ENCODE data around the gene SUPT20H. TPM values are rescaled to one million over a fixed set of nuclear protein-coding genes. Genes with fewer than 3 reads are reported as not detected.

Gene SUPT20H
- total RNA-seq, 1 donor from 2014 or later: 62.8 TPM

DNA sequence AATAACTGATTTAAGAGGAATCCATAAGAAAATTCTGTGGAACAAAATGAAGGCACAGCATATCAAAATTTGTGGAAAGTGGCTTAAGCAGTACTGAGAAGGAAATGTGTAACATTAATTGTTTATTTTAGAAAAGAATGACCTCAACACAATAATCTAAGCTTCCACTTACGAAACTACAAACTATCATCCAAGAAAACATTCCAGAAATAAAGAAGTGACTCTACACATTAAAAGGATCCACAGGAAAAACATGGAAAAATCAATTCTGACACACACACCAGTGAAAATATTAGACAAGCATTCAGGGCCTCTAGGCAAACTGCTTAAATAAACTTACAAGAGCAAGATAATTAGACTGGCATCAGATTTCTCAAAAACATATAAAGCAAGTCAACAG, 44.9 kb downstream of the SUPT20H start:
- intact Hi-C loops (cut with DNase I): no loop called here
- ATAC-seq: no peak
- no peak for DNase-seq (ENCODE audit: low spot score)

DNA sequence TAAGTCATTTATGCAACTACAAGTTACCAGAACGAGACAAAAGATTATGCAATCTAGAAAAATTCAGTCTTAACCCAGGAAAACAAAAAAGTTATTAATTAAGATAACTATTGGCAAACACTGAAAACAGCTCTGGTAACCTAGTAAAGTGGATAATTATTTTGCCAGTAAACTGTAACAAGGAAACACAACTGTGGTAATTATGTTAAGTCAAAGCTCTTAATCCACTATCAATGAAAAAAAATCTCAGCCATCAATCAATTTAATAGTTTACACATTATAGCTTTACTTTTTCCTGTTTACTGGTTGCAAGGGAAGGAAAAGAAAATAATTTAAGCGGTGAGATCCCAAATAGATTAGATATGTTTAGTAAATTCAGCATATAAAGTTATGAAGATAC, 47.7 kb downstream of the SUPT20H start:
- ATAC-seq: no peak

DNA sequence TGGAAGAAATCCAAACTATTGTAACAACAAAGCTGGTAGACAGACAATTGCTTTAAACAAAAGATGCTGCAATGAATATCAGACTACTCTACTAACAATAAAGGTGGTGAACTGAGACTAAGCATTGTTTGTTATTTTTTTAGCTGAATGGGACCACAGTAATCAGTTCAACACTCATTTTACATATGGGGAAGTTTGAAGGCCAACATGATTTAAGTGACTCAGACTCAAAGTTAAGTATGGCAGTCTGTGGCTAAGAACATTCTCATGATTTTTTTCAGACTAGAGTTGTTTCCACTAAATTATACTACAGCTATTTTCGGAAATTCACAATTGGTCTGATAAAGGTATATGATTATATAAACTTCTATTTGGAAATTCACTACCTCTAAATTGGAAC, 48.5 kb downstream of the SUPT20H start:
- intact Hi-C loops (cut with DNase I): no loop called here
- DNase-seq (ENCODE audit: low spot score): no peak
- no peak for ATAC-seq

More for the DNA sequence above, 47.7 kb downstream of the SUPT20H start:
- no peak for DNase-seq (ENCODE audit: low spot score)
- intact Hi-C loops (cut with DNase I): no loop called here

DNA sequence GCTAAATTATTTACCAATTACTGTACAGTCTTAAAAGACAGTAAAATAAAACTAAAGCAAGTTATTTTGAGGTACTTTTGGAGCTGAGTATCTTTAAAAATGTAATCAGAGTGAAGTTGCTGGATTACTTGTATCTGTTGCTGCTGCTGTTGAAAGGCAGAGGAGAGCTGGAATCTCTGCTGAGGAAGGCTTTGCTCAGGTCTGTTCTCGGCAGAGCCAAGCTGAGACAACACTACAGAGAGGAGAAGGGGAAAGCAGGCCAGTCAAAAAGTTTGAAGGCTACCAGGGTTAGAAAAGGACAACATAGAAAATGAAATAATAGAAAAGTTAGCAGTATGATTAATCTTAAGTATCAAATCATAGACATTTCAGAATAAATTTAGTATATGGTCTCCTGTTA, 49.1 kb downstream of the SUPT20H start:
- intact Hi-C loops (cut with DNase I): no loop called here
- ATAC-seq (no peak), DNase-seq (ENCODE audit: low spot score) (no peak)

DNA sequence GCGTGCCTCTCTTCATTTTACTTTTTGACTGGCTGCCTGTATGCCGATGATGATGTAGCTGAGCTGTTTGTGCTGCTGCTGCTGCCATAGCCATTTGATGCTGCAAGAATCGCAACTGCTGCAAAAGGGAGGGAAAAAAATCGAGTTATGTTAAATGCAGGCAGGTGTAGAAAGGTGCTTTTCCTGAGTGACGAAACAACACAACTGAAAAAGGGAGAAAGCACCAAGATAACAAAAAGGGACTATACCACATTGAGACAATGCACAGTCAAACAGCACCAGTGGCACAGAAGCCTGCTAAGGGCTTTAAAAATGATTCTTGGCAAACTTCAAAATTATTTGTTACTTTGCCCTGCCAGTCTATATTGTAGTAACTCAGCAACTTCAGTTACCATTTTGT, 49.8 kb downstream of the SUPT20H start:
- intact Hi-C loops (cut with DNase I): no loop called here
- DNase-seq (ENCODE audit: low spot score): no peak

DNA sequence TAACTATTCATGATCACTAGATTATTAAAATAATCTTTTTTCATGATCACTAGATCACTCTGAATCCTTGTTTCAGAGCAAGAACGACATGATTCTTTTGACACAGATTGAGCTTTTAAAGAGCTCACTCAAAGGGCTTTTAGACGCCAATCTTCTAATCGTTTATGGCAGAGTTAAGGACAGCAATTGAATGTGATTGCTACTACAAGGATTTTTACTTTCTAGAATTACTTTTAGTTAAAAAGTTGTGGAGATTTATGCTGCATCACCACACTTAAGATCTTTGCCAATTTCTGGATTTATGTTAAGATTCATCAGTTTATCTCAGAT, 57.6 kb downstream of the SUPT20H start:
- ATAC-seq (no peak), DNase-seq (ENCODE audit: low spot score) (no peak)
- intact Hi-C loops (cut with DNase I): no loop called here

More for the DNA sequence above, 49.8 kb downstream of the SUPT20H start:
- no peak for ATAC-seq

DNA sequence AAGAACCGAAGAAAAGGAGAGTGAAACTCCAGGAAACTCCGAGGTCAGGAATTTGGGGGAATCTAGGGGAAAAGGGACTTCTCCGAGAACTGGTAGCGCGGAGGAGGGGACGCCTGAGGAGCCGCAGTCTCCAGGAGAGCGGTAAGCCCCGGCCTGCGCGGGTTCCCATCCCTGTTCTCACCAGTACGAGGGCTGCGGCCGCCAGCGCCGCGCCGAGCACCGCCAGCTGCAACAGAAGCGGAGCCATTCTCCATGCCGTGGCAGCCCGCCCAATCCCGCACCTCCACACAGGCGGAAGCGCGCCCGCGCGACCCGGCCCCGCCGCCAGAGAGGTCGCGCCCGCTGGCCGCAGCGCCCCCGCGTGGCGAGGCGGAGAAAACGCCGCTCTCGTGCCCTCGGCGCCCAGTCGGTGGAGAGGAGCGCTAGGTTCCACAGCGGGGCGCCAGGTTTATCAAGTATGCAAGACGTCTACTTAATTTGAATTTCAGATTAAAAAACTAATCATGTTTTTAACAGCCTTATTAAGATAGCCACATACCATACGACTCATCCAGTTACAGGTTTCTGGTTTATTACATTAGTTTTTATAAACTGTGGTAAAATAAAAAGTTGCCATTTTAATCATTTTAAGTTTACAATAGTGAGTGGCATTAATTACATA, 60.3 kb downstream of the SUPT20H start, which contains the start of gene ALG5:
Gene ALG5 (minus strand): TSS at position 287 of the 661 bp plus-strand sequence. CDS start 40 bp downstream, at position 247.
- DNase-seq (ENCODE audit: low spot score): peak; percentile 93
- peak; percentile 90 for ATAC-seq
- intact Hi-C loops (cut with DNase I): no loop called here

DNA sequence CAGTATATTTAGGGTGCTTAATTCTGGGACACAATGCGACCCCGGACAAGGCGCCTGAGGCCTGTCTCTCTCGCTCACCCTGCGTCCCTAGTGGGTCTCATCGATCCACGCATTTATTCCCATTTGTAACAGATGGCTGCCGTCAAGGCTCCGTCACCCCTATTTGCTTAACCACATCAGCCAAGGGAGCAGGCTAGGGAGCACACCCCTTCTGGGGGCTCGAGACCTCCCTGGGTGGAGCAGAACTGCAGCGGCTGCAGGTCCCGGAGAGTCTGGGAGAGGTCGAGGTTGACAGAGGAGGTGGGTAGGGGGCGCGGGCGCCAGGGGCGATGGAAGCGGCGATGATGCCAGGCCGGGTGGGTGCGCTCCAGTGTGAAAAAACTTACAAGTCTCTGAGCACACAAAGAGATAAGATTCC, 60.9 kb downstream of the SUPT20H start:
- intact Hi-C loops (cut with DNase I): no loop called here
- ATAC-seq (no peak), DNase-seq (ENCODE audit: low spot score) (peak; percentile 65)

DNA sequence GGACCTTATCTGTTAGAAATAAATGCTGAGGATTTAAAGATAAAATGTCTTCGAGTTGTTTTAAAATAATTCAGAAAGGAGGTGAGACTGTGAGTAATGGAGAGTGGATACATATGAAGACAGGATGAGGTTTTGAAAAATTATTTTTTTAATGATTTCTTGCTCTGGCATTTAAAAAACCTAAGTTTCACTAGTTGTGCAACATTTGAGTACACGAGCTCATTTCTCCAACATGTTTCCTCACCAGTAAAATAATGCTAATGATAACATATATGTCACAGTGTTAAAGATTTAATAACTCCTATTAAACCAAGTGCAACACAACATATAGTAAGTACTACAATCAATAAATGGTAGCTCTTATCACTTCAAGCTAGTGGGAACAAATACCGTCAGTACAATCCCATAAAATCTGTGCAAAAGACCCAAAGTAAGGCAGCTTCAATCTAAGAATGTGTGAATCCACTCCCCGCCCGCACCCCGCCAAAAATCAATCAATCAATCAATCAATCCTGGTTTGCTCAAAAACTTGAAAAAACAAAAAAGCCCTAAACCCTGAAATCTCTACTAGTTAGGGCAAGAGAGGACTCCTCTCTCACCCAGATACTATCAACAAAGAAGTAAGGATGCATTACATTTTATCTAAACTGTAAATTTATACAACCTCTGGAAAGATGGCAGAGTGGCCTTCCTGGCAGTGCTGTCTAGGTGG, 61.6 kb downstream of the SUPT20H start:
- DNase-seq (ENCODE audit: low spot score) (no peak), ATAC-seq (no peak)
- intact Hi-C loops (cut with DNase I): no loop called here

DNA sequence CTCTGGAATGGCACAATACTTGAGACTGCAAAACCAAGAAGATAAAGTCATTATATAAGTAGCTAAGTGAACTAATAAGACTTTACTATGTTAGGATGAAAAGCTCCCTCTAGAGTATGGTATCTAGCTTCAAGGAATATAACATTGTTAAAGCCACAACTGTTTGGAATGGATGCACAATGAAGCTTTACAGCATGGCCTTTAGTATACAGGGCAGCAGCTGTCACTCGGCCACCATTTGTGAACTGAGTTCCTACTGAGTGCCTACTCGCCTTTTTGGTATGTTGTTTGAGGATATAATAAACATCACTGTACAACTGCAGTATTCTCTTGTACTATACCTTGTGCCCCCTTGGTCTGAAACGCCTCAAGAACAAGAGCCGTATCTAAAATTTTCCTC, 67.1 kb downstream of the SUPT20H start:
- intact Hi-C loops (cut with DNase I): no loop called here
- DNase-seq (ENCODE audit: low spot score) (no peak), ATAC-seq (no peak)

DNA sequence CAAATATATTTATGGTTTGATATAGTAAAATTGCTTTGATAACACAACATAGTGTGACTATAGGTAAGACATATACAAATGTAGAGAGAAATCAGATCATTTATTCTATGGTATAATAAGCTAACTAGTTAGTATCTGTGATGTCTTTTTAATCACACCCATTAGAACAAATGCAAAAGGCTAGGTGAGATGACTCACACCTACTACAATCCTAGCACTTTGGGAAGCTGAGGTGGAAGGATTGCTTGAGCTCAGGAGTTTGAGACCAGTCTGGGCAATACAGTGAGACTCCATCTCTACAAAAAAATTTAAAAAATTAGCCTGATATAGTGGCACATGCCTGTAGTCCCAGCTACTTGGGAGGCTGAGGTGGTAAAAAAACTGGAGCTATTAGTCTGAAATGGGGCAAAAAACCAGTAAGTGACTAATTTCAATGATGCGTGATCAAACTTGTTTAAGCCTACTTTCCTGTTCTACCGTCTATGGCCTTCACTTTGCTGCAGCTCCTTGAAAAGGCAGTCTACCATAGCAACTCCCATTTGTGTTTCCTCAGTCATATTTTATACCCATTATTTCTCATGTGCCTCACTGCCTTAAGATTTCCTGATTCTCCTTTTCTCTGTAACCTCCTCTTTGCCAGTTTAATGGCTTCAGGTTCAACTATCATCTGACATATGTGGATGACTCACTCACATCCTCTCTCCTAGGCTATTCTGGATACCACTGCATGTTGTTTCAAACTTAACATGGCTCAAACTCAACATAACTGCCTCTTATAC, 72.8 kb downstream of the SUPT20H start:
- DNase-seq (ENCODE audit: low spot score): no peak
- intact Hi-C loops (cut with DNase I): loop anchor here (10.0 kb wide), 1 partner anchor 132 kb away; no protein-coding TSS in a partner anchor

DNA sequence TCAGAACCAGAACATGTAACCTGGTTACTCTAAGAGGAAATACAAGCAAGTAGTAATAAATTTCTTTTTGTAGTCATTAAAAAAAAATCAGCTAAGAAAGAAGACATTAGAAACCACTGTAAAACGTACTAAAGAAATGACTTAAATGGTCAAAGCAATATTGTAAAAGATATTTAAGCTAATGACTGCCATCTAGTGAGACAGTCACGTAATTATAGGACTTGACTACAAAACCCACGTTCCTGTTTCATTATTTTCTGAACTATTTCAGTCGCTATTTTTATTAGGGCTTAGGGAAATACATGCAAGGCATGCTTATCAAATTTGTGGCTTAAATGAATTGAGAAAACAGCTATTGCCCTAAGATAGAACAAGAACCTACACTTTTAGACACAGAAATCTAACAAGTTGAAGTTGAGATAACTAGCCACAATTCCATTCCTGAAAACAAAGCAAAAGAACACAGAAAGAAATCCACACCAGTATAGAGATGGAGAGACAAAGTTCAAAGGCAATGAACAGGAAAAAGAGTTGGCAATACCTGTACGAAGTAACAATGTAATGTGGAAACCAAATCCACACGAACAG, 78.2 kb downstream of the SUPT20H start:
- peak; percentile 72 for ATAC-seq
- intact Hi-C loops (cut with DNase I): loop anchor here (10.0 kb wide), 1 partner anchor 126 kb away; no protein-coding TSS in a partner anchor

More for the DNA sequence above, 72.8 kb downstream of the SUPT20H start:
- no peak for ATAC-seq

DNA sequence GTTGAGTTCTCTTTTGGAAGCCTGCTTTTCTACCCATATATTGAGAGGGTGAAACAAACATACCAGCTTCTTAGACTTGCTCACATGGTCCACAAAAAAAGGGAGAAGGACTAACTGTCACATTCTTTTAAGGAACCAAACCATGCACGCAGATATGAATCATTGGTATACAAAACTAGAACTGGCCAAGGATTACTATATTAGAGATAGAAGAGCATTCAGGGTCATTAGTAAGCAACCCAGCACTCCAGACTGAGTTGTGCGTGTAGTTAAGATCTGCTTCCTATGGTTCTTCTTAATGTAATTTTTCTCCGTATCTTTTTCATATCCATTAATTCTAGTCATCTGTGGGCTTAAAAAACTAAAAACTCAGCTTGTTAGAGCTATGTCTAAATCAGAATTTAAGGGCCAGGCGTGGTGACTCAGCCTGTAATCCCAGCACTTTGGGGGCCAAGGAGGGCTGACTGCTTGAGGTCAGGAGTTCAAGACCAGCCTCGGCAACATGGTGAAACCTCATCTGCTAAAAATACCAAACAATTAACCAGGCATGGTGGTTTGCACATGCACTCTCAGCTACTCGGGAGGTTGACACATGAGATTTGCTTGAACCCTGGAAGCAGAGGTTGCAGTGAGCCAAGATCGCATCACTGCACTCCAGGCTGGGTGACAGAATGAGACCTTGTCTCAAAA, 80.0 kb downstream of the SUPT20H start:
- intact Hi-C loops (cut with DNase I): loop anchor here (10.0 kb wide), 1 partner anchor 125 kb away; no protein-coding TSS in a partner anchor
- DNase-seq (ENCODE audit: low spot score) (no peak), ATAC-seq (no peak)

More for the DNA sequence above, 78.2 kb downstream of the SUPT20H start:
- DNase-seq (ENCODE audit: low spot score): no peak

DNA sequence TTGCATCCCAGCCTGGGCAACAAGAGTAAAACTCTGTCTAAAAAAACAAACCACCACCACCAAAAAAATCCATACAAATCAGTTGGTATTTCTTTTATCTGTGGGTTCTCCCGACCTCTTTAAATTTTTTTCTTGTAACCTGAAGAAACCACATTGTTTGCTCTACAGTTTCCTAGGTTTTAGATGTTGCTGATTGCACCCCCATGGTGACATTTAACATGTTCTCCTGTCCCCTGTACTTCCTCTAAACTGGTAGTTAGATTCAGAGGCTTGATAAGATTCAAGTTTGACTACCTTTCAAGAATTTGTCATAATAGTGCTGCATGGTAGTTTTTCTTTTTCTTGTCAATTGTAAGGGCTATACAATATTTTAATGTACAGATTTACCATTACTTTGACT, 84.3 kb downstream of the SUPT20H start:
- DNase-seq (ENCODE audit: low spot score) (no peak), ATAC-seq (no peak)
- intact Hi-C loops (cut with DNase I): no loop called here

DNA sequence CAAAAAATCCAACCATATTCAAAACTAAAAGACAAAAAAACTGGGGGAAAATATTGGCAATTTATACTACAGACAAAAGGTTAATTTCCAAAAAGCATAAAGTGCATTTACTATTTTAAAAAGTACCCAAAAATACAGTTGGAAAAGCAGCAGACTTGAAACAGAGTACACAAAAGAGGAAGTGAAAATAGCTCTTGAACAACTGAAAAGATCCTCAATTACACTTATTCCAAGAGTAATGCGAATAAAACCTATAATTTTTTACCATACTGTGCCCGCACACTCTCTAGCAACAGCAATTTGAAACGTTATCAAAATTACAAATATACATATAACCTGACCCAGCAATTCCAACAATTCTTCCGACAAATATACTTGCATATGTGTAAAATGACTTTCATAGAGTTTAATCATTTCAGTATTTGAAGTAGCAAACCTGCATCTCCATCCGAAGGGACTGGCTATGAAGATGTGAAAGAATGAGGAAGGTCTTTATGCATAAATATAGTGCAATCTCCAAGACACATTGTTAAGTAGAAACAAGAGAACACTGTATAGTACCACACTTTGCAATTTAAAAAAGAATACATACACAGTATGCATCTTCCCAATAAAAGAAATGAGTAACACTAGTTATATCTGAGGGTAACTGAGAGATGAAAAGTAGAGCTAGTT, 85.7 kb downstream of the SUPT20H start:
- intact Hi-C loops (cut with DNase I): no loop called here
- no peak for ATAC-seq

DNA sequence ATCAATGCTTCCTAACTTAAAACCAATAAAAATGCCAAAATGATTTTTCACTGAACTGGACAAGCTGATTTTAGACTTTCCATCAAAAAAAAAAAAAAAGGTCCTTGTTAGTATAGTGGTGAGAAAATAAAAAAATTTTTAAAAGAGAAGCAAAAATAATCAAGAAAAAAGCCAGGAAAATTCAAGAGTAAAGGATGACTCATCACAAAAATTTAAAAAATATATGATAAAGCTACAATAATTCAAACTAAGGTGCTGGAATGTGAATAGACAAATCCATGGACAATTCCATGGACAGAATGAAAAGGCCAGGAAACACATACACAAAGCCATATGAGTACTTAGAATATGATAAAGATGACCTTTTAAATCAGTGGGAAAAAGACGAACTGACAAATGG, 86.5 kb downstream of the SUPT20H start:
- intact Hi-C loops (cut with DNase I): no loop called here
- DNase-seq (ENCODE audit: low spot score) (no peak), ATAC-seq (no peak)

More for the DNA sequence above, 85.7 kb downstream of the SUPT20H start:
- no peak for DNase-seq (ENCODE audit: low spot score)

DNA sequence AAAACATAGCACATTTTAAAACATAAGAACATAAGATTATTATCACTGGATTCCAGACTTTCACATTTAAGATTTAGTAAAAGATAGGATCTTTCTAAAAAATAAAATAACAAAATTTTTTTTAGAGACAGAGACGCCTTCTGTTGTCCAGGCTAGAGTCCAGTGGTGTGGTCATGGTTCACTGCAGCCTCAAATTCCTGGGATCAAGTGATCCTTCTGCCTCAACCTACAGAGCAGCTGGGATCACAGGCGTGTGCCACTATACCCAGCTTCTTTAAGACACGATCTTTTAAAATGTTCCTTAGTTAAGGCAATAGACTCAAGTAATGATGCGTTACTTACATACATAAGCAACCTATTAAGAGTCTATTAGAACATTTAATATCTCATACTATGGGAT, 93.1 kb downstream of the SUPT20H start:
- intact Hi-C loops (cut with DNase I): no loop called here
- no peak for DNase-seq (ENCODE audit: low spot score)
- ATAC-seq: no peak

DNA sequence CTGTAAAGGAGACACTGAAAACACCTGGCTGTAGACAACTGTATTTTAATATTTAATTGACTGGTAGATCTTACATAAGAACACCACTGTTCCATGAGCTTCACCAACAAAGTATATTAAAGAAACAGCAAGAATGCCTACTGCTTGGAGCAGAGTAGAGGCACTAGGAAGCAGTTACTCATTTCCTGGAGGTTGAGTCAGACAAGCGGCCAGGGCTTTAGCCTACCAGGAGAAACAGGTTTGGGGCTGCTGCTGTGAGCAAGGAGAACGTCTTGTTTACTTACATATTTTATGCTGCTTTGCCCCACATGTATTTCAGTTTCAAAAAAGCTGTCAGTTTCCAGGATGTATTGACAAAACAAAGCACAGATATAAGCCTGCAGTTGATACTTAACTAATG, 93.7 kb downstream of the SUPT20H start:
- intact Hi-C loops (cut with DNase I): no loop called here
- no peak for ATAC-seq
- DNase-seq (ENCODE audit: low spot score): no peak

Data from sciatic nerve (tissue), 2 donors.